Measurements from ENCODE around the gene SLMAP.
A peak's percentile ranks its signal among the peaks of the same experiment; 100 is the strongest.

The SLMAP gene, protein sequence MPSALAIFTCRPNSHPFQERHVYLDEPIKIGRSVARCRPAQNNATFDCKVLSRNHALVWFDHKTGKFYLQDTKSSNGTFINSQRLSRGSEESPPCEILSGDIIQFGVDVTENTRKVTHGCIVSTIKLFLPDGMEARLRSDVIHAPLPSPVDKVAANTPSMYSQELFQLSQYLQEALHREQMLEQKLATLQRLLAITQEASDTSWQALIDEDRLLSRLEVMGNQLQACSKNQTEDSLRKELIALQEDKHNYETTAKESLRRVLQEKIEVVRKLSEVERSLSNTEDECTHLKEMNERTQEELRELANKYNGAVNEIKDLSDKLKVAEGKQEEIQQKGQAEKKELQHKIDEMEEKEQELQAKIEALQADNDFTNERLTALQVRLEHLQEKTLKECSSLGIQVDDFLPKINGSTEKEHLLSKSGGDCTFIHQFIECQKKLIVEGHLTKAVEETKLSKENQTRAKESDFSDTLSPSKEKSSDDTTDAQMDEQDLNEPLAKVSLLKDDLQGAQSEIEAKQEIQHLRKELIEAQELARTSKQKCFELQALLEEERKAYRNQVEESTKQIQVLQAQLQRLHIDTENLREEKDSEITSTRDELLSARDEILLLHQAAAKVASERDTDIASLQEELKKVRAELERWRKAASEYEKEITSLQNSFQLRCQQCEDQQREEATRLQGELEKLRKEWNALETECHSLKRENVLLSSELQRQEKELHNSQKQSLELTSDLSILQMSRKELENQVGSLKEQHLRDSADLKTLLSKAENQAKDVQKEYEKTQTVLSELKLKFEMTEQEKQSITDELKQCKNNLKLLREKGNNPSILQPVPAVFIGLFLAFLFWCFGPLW

GRCh38 chr3:57755741-57756527, at the start of gene SLMAP:
TSS of gene SLMAP (plus strand) at chr3:57756309. CDS start at chr3:57757652, 1,343 bp downstream.
- DNase-seq, result peak; percentile 96

GRCh38 chr3:57706462-57706861, 49.6 kb upstream of the SLMAP start:
- DNase-seq, result no peak

- DNase-seq, result no peak
Measured at GRCh38 chr3:57709031-57709430, 47.1 kb upstream of the SLMAP start.

DNA sequence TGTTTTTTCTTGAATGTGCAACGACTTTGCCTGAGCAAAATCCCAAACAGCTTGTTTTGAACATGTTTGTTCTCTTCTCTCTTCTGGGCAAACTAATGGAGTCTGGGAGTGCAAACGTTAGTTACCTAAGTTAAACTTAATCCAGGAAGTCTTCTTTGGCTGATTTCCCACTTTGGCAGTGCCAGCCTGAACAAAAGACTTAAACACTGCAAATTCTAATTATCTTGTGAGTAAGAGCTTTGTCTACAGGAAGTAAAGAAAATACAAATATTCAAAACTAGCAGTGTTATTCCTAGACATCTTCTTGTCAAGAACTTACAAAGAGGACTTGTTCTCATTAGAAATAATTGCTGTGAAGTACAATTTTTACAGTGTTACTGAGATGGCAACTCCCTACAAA, 46.5 kb upstream of the SLMAP start:
- DNase-seq, result no peak

GRCh38 chr3:57715686-57716085, 40.4 kb upstream of the SLMAP start:
- DNase-seq, result no peak

GRCh38 chr3:57717205-57717868, 38.8 kb upstream of the SLMAP start:
- no peak for DNase-seq

- no peak for DNase-seq
Measured at GRCh38 chr3:57718118-57718517, 38.0 kb upstream of the SLMAP start.

- DNase-seq, result no peak
Measured at GRCh38 chr3:57726397-57726796, 29.7 kb upstream of the SLMAP start.

- no peak for DNase-seq
Measured at GRCh38 chr3:57727106-57727505, 29.0 kb upstream of the SLMAP start.

DNA sequence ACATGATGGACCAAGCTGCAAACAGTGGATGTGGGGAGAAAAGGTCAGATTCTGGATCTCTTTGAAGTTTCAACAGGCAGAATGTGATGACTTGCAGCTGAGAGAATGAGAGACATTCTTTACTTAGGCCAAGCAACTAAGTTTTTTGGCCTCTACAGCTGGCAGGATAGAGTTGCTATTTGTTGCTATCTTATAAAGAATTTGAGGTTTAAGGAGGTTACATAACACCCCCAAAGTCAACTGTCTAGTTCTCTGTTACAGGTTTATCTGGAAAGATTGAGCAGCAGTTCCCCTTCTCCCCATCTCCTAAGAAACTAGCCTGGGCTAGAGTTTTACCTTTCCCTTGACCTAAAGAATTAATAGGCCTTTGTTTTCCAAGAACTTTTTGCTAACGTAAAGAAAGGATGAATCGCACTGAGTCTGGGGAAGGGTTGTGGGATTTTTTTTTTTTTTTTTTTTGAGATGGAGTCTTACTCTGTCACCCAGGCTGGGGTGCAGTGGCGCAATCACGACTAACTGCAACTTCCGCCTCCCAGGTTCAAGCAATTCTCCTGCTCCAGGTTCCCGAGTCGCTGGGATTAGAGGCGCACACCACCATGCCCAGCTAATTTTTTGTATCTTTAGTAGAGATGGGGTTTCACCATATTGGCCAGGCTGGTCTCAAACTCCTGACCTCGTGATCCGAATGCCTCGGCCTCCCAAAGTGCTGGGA, 26.6 kb upstream of the SLMAP start:
- DNase-seq, result no peak

- DNase-seq, result no peak
Measured at GRCh38 chr3:57730682-57731081, 25.4 kb upstream of the SLMAP start.

DNA sequence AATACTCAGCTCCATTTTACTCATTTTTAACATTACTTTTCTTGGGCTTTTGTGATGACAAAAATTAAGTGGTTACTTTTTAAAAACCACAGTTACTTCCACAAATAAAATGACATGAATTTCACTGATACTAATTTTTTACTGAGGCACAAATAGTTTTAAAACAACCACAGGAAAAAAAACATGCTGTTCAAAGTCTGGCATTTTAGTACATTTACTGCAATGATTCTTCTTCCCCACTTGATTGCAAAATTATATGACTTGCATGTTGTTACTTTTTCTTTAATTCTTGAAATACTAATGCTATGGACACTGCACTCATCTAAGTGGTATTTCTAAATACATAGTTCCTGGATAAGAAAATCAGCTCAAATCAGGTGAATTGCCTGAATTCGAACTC, 24.8 kb upstream of the SLMAP start:
- DNase-seq, result no peak

GRCh38 chr3:57733790-57734189, 22.3 kb upstream of the SLMAP start:
- DNase-seq, result no peak

- DNase-seq, result no peak
Measured at GRCh38 chr3:57735405-57735804, 20.7 kb upstream of the SLMAP start.

- DNase-seq, result no peak
Measured at GRCh38 chr3:57737840-57738239, 18.3 kb upstream of the SLMAP start.

DNA sequence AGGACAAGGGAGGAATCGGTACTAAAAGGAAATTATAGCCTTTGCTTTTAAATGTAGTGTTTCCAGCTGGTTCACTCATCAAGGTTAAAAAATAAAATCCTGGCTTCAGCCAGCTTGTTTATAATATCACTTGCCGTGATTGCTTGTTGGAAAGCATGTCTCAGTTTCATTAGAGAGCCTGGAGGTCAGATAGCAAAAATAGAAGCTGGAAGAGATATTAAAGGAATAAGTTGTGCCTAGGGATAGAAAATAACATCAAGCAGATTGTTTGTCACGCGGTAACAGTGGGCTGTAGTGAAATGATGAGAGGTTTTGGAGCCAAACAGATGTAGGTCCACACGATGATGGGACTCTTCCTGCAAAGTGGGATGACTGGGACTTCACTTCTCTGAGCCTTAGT, 17.7 kb upstream of the SLMAP start:
- no peak for DNase-seq

DNA sequence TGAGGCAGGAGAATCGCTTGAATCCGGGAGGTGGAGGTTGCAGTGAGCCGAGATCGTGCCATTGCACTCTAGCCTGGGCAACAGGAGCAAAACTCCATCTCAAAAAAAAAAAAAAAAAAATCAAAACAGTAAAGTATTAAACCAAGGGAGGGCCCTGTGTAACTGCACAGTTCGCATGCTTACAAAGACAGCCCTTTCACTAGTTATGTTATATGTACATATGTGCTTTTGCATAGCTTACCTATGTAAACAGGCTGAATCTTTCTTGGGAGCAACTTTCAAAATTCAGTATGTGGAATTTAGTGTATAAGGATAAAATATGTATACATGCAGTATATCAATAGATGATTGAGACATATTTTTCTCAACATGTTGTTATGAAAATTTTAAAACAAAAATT, 16.1 kb upstream of the SLMAP start:
- DNase-seq, result no peak

DNA sequence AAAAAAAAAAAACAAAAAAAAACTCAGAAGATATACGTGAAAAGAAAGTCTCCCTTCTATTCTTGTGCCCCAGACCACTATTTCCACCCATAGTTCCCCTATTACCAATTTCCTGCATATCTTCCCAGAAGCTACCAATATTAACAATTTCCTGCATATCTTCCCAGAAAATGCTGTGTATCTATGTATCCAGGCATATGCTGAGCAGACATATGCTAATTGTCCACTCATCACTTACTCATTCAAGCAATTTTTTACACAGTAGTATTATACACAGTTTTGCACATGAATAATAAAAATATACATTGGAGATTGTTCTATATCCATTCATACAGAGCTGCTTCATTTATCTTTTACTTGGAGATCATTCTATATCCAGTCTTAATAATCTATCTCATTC, 12.6 kb upstream of the SLMAP start:
- no peak for DNase-seq

DNA sequence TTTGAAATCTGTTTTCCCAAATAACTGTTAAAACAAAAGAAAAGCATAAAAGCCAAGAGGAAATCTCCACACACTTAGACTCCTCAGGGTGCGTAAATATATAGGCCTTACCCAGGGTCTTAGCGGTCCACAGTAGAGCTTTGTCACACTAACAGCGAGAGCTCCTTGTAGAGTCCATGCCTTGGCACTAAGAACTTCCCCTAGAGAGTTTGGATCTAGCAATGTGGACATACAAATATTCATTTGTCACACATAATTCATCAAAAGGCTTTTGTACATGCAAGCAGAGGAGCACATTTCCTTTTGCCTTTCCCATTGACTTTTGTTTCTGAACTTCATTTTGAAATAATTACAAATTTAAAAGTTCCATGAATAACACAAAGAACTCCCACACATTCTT, 11.0 kb upstream of the SLMAP start:
- DNase-seq, result no peak

DNA sequence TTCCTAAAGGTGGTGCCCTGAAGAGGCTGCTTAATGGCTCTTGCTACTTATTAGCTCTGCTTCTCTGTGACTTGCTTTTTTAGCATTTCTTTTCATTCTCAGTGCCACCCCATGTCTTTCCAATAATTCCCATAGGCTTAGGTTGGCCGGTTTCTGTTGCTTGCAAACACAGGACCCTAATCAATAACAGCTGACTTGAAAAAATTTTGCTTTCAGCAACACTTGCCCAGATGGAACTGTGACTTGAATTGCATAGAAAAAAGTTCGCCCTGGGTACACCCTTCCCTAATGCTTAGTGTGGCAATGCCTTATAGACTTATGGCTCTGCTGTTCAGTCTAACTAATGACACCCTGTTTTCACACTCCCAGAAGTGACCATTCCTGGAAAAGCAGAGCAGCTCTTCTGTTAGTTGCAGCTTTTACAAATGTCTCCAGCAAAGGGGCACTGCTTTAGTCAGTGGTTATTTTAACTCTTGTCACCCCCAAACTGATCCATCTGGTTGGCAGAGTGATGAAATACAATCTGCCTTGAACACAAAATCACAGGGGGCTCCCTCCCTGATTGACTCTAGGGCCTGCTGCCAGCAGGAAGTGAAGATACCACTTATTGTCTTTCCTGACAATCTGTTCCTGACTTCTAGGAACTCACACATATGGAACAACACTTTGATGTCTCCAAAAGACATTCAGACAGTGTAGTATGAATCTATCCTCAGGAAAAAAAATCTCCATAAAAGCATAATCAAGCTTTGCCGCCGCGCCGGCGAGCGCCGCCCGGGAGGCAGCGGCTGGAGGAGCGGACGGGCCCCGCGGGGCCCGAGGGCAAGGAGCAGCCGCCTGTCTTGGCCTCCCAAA, 9.7 kb upstream of the SLMAP start:
- no peak for DNase-seq

DNA sequence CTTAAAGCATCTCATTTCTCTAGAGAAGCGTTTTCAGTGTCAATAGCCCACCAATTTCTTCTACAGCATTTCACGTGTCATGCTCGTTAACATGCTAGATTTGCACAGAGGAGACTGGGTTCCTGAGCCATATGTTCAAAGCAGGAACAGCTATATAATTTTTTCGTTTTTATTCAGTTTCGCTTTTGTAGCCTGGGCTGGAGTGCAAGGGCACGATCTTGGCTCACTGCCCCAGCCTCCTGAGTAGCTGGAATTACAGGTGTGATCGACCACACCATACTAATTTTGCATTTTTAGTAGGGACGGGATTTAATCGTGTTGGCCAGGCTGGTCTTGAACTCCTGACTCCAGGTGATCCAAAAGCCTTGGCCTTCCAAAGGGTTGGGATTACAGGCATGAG, 6.6 kb upstream of the SLMAP start:
- DNase-seq, result no peak
